Measurements from ENCODE around the gene RAB40B. TPM values are rescaled to one million over a fixed set of nuclear protein-coding genes. Genes with fewer than 3 reads are reported as not detected.

The RAB40B gene
- total and polyA plus RNA-seq, 2 of the 13 experiments (the other 11 are each of a cell fraction or from before 2014, with no cell fraction given): 6.2 to 6.5 TPM

GRCh38 chr17:82668631-82669099 is 29.8 kb downstream of the RAB40B start:
- ATAC-seq: peak; percentile 99
- Histone ChIP-seq H3K27me3 (ENCODE audit: control insufficient read depth in 1 of 2, insufficient read depth in 2 of 2, low read length in 2 of 2) (no peaks in the 10 kb centered on the region), H3K4me2 (ENCODE audit: low read depth, low read length) (peak overlapping the region; percentile 72), H4K20me1 (ENCODE audit: insufficient read depth, low read length) (no peaks in the 10 kb centered on the region), H2AFZ (ENCODE audit: low read length) (peak overlapping the region; percentile 79), H3K9me3 (ENCODE audit: low read length) (no peaks in the 10 kb centered on the region), H3K79me2 (ENCODE audit: insufficient read depth, low read length) (no peaks in the 10 kb centered on the region), H3K4me3 (replicated peaks in 1 of 3; ENCODE audit: insufficient read depth in 1 of 3, low read depth in 2 of 3, low read length in 3 of 3) (peak overlapping the region in 1 of 3 experiments; percentile 46; a peak in 3 of 6 replicates), H3K27ac (ENCODE audit: extremely low read length, insufficient read depth, low read length) (no peak overlapping the region), H3K4me1 (ENCODE audit: insufficient read depth, low read length) (peaks cover 17% of the 10 kb centered on the region), H3K9ac (ENCODE audit: insufficient read depth, low read depth, low read length) (peak overlapping the region; percentile 36), H3K36me3 (replicated peaks in 1 of 2; ENCODE audit: control insufficient read depth in 1 of 2, insufficient read depth in 2 of 2, low read length in 2 of 2) (no peaks in the 10 kb centered on the region)
- intact Hi-C loops (cut with micrococcal nuclease; ENCODE audit: unreplicated experiment): loop anchor here (1.0 kb wide), 2 partner anchors 99 to 107 kb away; no protein-coding TSS in a partner anchor
- BruUV-seq (replicated peaks): no TSS peak
- WGBS (ENCODE audit: low lambda C conversion rate): 55% methylated on average over 8 of the region's 20 CpGs
- DNase-seq (ENCODE audit: low spot score): peak; percentile 78
- ChIA-PET CTCF (ENCODE audit: low intra/inter-chr PET ratio, low total read pairs) (interaction anchor here (0.8 to 2.7 kb wide), 6 partner anchors 10 to 113 kb away, joined by 3 to 26 read pairs (median 5); no protein-coding TSS in a partner anchor), POLR2A (interaction anchor here (0.7 to 2.0 kb wide), 3 partner anchors 43 to 353 kb away, joined by 3 to 5 read pairs (median 5); no protein-coding TSS in a partner anchor)
- in situ Hi-C loops (cut with HindIII; ENCODE audit: extremely low pct_ligation_motif_present, low pct_unique_long_range_greater_than_20kb): loop anchor here (5.0 kb wide), 1 partner anchor 109 kb away; no protein-coding TSS in a partner anchor
- peak; percentile 54 for FAIRE-seq
- TF ChIP-seq, protein P1, sequence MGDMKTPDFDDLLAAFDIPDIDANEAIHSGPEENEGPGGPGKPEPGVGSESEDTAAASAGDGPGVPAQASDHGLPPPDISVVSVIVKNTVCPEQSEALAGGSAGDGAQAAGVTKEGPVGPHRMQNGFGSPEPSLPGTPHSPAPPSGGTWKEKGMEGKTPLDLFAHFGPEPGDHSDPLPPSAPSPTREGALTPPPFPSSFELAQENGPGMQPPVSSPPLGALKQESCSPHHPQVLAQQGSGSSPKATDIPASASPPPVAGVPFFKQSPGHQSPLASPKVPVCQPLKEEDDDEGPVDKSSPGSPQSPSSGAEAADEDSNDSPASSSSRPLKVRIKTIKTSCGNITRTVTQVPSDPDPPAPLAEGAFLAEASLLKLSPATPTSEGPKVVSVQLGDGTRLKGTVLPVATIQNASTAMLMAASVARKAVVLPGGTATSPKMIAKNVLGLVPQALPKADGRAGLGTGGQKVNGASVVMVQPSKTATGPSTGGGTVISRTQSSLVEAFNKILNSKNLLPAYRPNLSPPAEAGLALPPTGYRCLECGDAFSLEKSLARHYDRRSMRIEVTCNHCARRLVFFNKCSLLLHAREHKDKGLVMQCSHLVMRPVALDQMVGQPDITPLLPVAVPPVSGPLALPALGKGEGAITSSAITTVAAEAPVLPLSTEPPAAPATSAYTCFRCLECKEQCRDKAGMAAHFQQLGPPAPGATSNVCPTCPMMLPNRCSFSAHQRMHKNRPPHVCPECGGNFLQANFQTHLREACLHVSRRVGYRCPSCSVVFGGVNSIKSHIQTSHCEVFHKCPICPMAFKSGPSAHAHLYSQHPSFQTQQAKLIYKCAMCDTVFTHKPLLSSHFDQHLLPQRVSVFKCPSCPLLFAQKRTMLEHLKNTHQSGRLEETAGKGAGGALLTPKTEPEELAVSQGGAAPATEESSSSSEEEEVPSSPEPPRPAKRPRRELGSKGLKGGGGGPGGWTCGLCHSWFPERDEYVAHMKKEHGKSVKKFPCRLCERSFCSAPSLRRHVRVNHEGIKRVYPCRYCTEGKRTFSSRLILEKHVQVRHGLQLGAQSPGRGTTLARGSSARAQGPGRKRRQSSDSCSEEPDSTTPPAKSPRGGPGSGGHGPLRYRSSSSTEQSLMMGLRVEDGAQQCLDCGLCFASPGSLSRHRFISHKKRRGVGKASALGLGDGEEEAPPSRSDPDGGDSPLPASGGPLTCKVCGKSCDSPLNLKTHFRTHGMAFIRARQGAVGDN (CRISPR knock-in tag; IDR thresholded peaks at IDR 0.05): peak; percentile 95
- TF ChIP-seq MXD3 (CRISPR knock-in tag; IDR thresholded peaks at IDR 0.05): peak; percentile 67; the same call in 1 of the 2 replicates
- TF ChIP-seq KLF15 (CRISPR knock-in tag; IDR thresholded peaks at IDR 0.05; ENCODE audit: borderline replicate concordance): no peak
- TF ChIP-seq CENPT (CRISPR knock-in tag; IDR thresholded peaks at IDR 0.05; ENCODE audit: low read depth): peak; percentile 41; the same call in 1 of the 2 replicates
- TF ChIP-seq ZNF44 (CRISPR knock-in tag; IDR thresholded peaks at IDR 0.05): peak; percentile 90
- TF ChIP-seq KMT2A (CRISPR knock-in tag; IDR thresholded peaks at IDR 0.05): peak; percentile 71; the same call in 1 of the 2 replicates
- no peak for TF ChIP-seq ZNF589 (CRISPR knock-in tag; conservative IDR thresholded peaks at IDR 0.05)
- TF ChIP-seq NFIB (CRISPR knock-in tag; IDR thresholded peaks at IDR 0.05; ENCODE audit: borderline replicate concordance): no peak
- peak; percentile 61; the same call in 1 of the 2 replicates for TF ChIP-seq EED (CRISPR knock-in tag; IDR thresholded peaks at IDR 0.05)
- peak; percentile 64 for TF ChIP-seq MAX (IDR thresholded peaks at IDR 0.05)
- no peak for TF ChIP-seq SAFB2 (CRISPR knock-in tag; IDR thresholded peaks at IDR 0.05; ENCODE audit: borderline replicate concordance, low read depth)
- 0 out of 2 replicates have a peak, but pooled peaks have one; percentile 76 for TF ChIP-seq MXD4 (CRISPR knock-in tag; IDR thresholded peaks at IDR 0.05)
- TF ChIP-seq, protein P2, sequence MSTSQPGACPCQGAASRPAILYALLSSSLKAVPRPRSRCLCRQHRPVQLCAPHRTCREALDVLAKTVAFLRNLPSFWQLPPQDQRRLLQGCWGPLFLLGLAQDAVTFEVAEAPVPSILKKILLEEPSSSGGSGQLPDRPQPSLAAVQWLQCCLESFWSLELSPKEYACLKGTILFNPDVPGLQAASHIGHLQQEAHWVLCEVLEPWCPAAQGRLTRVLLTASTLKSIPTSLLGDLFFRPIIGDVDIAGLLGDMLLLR (CRISPR knock-in tag; IDR thresholded peaks at IDR 0.05): 0 out of 2 replicates have a peak, but pooled peaks have one; percentile 56
- TF ChIP-seq, protein P3, sequence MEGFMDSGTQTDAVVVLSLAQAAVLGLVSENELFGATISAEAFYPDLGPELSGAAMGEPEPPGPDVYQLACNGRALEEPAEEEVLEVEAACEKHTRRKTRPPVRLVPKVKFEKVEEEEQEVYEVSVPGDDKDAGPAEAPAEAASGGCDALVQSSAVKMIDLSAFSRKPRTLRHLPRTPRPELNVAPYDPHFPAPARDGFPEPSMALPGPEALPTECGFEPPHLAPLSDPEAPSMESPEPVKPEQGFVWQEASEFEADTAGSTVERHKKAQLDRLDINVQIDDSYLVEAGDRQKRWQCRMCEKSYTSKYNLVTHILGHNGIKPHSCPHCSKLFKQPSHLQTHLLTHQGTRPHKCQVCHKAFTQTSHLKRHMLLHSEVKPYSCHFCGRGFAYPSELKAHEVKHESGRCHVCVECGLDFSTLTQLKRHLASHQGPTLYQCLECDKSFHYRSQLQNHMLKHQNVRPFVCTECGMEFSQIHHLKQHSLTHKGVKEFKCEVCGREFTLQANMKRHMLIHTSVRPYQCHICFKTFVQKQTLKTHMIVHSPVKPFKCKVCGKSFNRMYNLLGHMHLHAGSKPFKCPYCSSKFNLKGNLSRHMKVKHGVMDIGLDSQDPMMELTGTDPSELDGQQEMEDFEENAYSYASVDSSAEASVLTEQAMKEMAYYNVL (CRISPR knock-in tag; IDR thresholded peaks at IDR 0.05; ENCODE audit: borderline replicate concordance): peak; percentile 73; the same call in 1 of the 2 replicates
